VCaP (cell line): ENCODE results near the gene METRN.
"Not testable (repeated sequence)": the region's sequence is repeated elsewhere in the genome, so short reads cannot be mapped to it uniquely, and the experiment has no call there.

Experiments used
- H3K27ac ChIP-seq: fragments of 450-650 bp; 2 replicates; pipeline ENCODE4 v1.5.1; 2017
- TF ChIP-seq, protein P1 (sequence below): fragments of 450-650 bp; conservative IDR thresholded peaks from 2 replicates; pipeline ENCODE4 v1.5.1; 2017; ENCODE audit warnings: mild to moderate bottlenecking, moderate library complexity

The METRN gene

DNA sequence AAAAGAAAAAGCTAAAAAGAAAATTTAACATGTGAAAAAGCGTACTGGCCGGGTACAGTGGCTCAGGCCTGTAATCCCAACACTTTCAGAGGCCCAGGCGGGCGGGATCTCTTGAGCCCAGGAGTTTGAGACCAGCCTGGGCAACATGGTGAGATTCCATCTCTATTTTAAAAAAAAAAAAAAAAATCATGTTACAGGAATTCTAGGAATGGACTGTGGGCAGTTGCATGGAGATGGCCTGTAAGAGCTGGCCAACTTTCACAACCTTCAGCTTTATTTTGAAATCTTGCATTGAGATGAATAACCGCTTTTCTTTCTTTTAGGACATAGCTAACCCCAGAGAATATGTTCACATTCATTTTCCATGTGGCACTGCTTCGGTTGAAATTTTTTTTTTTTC is 34.1 kb downstream of the METRN start:
- no peak overlapping the region for H3K27ac ChIP-seq
- TF ChIP-seq, protein P1, sequence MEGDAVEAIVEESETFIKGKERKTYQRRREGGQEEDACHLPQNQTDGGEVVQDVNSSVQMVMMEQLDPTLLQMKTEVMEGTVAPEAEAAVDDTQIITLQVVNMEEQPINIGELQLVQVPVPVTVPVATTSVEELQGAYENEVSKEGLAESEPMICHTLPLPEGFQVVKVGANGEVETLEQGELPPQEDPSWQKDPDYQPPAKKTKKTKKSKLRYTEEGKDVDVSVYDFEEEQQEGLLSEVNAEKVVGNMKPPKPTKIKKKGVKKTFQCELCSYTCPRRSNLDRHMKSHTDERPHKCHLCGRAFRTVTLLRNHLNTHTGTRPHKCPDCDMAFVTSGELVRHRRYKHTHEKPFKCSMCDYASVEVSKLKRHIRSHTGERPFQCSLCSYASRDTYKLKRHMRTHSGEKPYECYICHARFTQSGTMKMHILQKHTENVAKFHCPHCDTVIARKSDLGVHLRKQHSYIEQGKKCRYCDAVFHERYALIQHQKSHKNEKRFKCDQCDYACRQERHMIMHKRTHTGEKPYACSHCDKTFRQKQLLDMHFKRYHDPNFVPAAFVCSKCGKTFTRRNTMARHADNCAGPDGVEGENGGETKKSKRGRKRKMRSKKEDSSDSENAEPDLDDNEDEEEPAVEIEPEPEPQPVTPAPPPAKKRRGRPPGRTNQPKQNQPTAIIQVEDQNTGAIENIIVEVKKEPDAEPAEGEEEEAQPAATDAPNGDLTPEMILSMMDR: no peak

DNA sequence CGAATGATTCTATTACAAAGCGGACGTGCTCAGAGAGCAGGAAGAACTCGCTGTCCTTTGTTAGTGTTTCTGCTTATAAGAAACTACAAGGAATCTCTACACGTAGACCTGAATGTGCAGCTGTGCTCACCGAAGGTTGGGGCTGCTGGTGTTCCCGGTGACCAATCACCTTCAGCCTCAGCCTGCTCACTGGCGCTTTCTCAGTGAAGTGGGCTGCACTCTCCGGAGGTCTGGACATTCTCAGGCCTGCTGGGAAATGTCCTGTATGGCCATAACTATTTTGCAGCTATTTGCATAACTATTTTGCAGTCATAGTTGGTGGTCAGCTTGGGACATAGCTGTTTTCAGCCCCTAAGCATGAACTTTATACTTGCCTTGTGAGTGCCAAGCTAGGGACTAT is 35.6 kb downstream of the METRN start:
- H3K27ac ChIP-seq: no peak overlapping the region
- TF ChIP-seq, protein P1: no peak

DNA sequence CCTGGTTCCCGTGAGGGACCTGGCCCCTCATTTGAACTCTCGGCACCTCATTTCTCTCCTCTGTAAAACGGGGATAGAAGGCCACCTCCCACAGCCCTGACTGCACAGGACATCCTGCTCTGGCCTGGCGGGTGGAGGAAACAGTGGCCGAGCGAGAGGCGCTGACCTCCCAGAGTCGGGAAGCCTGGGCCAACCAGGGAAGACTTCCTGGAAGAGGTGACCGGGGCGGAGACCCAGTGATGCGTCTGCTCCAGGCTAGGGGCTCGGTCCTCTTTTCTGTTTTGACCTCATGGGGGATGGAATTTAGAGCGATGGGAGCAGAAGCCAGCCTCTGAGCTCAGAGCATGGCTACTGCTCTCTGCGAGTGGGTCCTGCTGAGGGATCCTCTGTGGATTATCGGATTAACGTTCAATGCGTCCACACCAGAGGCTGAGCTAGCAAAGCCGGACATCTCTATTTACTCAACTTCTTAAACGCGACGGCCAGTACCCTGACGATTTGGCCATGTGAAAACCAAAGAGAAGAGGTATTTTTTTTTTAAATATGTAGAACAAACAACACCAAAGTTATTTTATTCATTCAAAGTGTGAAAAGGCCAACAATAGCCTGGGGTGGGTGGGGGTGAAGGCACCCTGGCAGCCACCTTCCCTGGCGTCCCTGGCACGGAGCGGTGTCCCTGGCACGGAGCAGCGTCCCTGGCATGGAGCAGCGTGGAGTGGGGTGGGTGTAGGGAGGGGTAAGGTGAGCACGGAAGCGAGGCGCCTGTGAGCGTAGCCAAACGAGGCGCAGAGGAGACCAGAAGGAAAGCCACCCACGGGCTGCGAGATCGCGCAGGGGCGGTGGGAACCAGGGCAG is 36.5 kb downstream of the METRN start:
- peak overlapping the region; percentile 48 for H3K27ac ChIP-seq
- TF ChIP-seq, protein P1: no peak

DNA sequence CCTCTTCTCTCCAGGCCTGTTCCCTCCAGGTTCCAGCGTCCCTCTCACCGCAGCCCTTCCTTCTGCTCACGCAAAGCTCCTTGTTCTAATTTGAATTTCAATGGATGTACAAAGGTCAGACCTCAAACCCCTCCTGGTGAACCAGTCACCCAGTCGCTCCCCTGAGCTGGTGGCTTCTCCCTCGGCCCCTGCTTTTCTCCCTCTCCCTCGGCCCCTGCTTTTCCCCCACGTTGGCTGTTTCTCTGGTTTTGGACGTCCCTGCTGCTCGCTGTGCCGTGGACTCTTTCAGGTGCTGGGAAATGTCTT is 37.0 kb downstream of the METRN start:
- H3K27ac ChIP-seq: peak overlapping the region; percentile 48
- TF ChIP-seq, protein P1: no peak

DNA sequence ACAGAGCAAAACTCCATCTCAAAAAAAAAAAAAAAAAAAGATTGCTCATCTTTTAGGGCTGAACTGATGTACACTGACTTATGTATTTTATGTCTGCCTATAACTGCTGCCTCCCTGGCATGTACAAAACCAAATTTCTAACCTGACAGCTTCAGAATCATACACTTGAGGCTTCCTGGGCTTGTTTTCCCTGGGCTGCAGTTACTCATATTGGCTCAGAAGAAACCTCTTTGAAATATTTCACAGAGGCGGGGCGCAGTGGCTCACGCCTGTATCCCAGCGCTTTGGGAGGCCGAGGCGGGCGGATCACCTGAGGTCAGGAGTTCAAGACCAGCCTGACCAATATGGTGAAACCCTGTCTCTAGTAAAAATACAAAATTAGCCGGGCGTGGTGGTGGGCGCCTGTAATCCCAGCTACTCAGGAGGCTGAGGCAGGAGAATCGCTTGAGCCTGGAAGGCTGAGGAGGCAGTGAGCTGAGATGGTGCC is 39.2 kb downstream of the METRN start:
- H3K27ac ChIP-seq: not testable (repeated sequence)

DNA sequence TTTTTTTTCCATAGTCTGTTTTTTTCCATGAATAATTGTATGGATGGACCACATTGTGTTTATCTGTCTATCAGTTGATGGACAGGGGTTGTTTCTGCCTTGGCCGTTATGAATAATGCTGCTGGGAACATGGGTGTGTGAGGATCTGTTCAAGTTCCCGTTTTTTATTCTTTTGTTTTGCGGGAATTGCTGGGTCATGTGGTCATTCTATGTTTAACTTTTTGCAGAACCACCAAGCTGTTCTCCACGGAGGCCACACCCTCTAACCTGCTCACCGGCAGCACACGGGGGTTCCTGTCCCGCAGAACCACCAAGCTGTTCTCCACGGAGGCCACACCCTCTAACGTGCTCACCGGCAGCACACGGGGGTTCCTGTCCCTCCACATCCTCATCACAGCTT is 39.7 kb downstream of the METRN start:
- TF ChIP-seq, protein P1: no peak
- no peak overlapping the region for H3K27ac ChIP-seq

DNA sequence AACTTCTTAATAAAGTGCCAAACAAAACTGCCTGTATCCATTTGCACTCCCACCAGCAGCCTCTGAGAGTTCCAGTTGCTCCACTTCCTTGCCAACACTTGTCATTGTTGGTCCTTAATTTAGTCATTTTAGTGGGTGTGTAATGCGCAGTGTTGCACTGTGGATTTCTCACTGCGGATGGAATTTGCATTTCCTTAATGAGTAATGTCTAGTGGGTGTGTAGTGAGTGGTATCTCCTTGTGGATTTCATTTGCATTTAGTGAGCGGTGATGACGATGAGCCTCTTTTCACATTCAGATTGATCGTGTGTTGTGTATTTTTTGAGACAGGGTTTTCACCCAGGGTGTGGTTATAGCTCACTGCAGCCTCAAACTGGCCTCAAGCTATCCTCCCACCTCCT is 41.5 kb downstream of the METRN start:
- TF ChIP-seq, protein P1: no peak
- no peak overlapping the region for H3K27ac ChIP-seq
